NCI-H187 treated with DMSO at 0.1 percent for 48 hours (cell line): Measurements from ENCODE around the gene NVL.
"Not testable (repeated sequence)": the region's sequence is repeated elsewhere in the genome, so short reads cannot be mapped to it uniquely, and the experiment has no call there.

Experiments
- DNase-seq: peaks from one replicate; lab custom pipeline; 2025; lab: John Stamatoyannopoulos, UW

NVL gene

DNA sequence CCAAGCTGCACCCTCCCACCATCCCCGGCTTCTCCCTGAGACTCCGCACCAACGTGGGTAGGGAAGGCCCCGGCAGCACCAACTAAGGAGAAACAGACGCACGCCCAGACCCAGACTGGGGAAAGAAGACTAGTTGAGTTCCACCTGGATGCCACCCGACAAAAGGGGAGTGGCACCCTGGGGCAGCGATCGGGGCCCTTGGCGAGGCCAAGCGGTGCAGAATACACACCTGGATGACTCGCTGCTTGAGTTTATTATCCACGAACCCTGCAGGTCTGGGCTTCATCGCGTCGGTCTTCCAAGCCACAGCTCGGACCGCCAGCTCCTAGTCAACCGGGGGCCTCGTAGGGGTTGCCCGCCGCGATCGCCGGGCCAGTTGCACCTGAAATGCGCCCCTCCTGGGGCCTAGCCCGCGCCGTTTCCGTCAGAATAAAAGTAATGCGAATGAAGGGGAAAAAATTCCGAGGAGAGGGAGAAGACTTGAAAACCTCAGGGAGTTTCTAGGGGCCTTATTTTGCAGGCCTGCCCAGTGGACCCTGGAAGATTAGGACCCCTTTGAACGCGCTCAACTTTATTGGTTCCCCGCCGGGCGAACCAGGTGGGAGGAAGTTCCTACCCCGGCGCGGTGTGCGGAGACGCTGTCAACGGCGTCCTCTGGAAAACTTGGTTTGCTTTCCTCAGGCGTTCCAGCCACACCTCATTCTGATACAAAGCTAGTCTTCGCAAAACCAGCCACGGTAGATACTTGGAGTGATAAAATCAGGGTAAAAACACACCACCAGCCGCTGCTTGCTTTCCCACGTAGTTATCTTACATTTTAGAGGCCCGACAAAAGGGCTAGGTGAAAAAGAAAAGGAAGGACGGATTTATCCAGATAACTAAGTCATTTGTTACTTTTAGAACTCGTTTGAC is at the start of gene NVL:
TSS of gene NVL (minus strand) at position 331 of the 912 bp plus-strand sequence. CDS start at position 286, 45 bp downstream.
- peak; percentile 15 for DNase-seq

DNA sequence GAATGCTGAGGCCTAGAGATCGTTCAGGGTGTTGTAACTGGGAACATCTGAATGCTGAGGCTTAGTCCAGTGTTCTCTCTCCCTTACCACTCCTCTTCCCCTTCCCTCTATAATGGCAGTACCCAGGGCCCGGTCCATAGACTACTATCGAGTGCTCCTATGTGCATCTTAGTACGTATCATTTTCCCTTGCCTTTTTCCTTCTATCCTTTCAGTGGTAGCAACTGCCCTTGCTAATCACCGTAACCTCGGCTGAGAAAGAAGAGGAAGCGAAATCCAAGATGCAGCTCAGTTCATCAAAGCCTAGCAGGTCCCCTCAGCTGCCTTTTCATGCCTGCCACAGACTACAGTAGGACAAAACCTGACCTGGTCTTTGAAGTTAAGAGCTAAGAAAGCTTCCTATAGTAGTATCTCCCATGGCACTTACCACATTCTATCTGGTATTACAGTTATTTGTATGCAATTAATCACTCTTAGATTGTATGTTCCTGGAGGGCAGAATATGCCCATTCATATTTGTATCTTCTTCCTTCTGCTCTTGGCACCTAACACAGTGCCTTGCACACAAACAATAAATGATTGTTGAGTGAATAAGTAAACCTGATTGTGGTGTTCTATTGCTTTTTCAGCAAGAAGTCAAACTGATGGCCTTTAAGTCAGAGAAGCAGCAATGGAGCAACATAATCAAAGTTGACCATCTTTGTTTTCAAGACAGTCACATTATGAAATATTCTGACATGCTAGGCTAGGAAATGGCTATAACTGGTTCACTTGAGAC is 49.1 kb upstream of the NVL start:
- DNase-seq = no peak

DNA sequence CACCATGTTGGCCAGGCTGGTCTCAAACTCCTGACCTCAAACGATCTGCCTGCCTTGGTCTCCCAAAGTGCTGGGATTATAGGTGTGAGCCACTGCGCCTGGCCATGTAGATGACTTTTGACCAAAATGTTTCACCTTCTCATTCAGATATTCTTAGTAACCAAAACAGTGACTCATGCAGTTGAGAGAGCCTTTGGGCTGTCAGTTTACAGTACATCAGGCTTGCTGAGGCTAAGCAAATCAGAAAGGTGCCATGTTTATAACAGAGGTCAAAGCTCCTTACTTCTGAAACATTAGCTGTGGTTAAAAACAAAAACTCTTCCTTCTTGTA is 47.7 kb upstream of the NVL start:
- no peak for DNase-seq

DNA sequence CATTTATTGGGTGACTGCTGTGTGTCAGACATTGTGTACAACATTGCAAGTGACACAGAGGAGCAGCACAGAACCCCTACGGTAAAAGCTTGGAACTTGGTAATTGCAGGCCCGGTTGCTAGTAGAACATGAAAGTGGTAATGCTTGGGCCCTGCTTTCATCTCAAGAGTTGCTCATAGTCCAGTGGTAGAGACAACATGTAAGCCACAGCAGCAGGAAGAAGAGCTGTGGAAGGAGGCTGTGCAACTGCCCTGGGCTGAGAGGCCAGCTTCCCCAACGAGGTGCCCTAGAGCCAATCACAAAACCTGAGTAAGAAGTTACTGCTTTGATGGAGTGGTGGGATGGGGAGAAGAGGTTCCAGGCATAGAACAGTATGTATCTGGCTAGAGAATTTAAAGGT is 45.1 kb upstream of the NVL start:
- no peak for DNase-seq

DNA sequence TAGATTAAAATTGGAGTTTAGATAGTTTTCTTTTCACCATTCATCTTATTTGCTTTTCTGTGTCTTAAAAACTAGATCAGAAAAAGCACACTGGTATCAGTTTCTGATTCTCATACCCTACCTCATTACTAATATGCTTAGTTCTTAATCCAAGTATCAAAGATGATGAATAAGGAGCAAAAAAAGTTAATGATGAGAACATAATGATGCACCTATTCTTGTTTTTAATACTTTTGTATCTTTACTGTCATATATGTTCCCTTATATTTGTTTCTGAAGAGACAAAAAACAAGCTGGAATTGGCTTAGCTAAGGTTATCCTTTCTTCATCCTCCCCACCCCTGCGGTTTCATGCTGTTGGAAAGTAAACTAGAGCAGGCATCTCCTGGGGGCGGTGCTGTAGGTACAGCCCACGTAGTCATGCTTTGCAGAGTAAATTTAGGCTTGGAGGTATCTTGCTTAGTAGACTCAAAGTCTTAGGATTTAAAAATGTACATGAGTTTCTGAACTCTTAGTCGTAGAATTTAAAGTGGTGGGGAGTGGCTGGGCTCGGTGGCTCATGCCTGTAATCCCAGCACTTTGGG is 43.1 kb upstream of the NVL start:
- no peak for DNase-seq

DNA sequence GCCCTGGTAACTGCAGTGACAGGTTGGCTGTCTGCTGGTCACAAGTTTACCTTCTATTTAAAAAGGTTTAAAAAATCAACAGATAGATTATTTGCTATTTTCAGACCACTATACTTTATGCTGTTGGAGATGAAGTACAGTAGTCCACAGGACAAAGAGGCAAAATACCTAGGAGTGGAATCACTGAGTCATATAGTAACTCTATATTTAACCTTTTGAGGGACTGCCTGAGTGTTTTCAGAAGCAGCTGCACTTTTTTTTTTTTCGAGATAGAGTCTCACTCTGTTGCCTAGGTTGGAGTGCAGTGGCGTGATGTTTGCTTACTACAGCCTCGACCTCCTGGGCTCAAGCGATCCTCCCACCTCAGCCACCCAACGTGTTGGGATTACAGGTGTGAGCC is 38.4 kb upstream of the NVL start:
- no peak for DNase-seq

DNA sequence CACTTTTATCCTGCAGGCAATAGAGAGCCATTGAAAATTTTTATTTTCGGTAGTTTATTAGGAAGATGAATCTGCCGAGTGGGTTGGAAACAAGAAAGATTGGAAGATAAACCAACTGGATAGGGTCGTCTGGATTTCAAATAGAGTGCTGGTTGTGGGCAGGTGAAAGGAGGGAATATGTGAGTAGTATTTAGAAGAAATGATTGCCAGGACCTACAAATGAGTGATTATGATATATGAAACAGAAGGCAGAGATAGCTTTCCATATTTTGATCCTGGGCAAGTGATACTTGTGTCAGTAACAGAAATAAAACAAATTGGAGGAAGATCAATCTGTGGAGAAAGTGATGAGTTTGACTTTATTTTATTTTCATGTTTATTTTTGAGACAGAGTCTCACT is 29.2 kb upstream of the NVL start:
- no peak for DNase-seq

DNA sequence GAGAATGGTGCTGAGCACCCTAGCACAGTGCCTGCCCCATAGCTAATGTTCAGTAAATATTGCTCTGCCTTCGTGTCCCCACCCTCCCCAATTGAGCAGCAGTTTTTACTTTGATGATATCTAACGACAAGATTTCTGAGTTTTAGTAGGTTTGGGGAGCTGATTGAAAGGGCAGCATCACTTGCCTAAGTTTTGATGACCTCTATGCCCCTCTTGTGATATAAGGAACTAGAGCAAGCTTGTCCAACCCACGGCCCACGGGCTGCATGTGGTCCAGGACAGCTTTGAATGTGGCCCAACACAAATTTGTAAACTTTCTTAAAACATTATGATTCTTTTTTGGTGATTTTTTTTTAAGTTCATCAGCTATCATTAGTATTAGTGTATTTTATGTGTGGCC is 28.3 kb upstream of the NVL start:
- no peak for DNase-seq

DNA sequence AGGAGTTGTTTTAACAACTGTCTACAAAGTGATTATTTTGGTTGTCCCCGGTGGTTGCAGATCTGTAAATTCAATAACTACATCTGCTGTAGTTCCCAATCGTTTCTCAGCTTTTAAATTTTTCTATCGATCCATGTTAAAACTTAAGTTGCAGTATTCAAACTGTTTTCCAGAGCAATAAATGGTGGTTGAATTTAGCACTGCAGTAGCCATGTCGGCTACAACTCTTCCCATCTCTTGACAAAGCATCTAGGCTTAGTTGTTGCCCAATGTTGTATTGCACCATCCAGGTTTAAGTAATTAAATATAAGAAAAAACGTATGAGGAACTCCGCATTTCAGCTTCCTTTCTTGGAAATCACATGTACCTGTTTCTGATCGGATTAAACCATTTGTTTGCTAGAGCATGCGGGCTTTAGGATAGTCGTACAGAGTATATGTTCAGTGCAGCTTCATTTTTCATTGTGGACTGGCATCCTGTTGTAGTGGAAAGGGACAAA is 27.7 kb upstream of the NVL start:
- DNase-seq = no peak

DNA sequence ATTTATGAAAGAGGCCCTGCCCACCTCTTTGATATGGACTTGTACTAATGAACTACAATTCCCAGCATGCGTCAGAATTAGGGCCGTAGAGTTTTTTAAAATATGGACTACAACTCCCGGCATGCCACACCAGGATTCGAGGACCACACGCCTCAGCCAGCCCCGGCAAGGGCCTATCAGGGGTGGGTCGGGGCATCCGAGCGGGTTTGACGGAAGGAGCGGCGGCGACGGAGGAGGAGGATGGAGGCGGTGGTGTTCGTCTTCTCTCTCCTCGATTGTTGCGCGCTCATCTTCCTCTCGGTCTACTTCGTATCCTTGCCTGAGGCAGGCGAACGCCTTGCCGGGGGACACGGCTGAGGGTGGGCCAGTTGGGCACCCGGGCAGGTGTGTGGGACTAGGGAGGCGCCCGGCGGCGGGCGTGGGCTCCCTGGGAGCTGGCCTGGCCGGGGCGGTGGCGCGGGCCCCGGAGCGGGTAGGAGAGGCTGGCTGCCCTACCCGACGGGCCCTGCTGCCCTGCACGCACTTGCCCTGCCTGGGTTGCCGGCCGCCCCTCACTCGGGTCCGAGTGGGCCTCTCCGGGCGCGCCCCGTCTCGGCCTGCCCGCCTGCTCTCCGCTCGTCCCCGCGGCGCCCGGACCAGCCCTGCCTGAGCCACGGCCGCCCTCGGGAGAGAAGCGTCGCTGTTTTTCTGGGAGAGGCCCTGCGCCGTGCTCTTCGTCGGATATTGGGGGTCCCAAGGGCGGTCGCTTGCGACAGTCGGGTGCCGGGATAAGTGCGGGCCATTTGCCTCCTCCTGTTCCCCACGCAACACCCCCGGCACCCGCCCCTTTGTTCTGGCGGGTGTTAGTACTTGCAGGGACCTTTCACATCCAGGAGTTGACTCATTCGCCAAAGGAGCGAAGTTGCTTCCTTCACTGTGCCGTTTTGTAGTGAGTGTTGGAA is 27.0 kb upstream of the NVL start, which contains the start of gene CNIH4:
TSS of gene CNIH4 (plus strand) at position 195 of the 941 bp plus-strand sequence. CDS start at position 241, 46 bp downstream.
- peak; percentile 55 for DNase-seq

DNA sequence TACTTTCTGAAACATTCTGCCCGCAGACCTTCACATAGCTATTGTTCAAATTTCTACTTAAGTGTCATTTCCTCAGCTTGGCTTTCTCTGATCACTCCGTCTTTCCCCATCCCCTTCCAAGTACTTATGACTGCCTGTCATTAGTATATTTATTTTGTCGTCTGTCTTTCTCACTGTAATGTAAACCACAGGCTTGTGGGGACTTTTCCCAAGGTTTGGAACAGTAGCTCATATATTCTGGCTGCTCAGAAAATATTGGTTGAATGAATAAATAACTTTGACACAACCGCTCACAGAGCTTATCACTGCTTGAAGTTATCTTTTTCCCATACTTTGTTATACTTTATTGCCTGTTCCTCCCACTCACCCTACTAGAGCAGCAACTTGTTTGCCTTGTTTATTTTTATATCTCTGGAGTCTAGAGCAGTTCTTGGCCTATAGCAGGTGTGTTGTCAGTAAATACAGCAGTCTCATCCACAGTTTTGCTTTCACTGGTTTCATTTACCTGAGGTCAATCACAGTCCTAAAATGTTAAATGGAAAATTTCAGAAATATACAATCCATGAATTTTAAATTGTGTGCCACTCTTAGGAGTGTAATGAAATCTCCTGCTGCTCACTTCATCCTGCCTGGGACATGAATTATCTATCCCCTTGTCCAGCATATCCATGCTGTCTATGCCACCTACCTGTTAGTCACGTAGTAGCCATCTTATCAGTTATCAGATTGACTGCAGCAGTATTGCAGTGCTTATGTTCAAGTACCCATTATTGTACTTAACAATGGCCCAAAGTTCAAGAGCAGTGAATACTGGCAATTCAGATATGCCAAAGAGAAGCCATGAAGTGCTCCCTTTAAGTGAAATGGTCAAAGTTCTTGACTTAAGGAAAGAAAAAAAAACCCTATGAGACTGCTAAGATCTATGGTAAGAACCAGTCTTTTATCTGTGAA is 24.3 kb upstream of the NVL start:
- DNase-seq = no peak

DNA sequence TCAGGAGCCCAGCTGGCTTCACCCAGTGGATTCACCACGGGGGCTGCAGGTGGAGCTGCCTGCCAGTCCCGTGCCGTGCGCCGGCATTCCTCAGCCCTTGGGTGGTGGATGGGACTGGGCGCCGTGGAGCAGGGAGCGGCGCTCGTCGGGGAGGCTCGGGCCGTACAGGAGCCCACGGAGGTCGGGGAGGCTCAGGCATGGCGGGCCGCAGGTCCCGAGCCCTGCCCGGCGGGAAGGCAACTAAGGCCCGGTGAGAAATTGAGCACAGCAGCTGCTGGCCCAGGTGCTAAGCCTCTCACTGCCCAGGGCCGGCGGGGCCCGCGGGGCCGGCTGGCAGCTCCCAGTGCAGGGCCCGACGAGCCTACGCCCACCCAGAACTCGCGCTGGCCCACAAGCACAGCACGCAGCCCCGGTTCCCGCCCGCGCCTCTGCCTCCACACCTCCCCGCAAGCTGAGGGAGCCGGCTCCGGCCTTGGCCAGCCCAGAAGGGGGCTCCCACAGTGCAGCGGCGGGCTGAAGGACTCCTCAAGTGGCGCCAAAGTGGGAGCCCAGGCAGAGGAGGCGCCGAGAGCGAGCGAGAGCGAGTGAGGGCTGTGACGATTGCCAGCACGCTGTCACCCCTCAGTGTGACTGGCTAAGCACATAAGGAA is 22.6 kb upstream of the NVL start:
- not testable (repeated sequence) for DNase-seq

DNA sequence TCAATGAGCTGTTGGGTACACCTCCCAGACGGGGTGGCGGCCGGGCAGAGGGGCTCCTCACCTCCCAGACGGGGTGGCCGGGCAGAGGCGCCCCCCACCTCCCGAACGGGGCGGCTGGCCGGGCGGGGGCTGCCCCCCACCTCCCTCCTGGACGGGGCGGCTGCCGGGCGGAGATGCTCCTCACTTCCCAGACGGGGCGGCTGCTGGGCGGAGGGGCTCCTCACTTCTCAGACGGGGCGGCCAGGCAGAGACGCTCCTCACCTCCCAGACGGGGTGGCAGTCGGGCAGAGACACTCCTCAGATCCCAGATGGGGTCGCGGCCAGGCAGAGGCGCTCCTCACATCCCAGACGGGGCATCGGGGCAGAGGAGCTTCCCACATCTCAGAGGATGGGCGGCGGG is 19.7 kb upstream of the NVL start:
- DNase-seq = not testable (repeated sequence)

DNA sequence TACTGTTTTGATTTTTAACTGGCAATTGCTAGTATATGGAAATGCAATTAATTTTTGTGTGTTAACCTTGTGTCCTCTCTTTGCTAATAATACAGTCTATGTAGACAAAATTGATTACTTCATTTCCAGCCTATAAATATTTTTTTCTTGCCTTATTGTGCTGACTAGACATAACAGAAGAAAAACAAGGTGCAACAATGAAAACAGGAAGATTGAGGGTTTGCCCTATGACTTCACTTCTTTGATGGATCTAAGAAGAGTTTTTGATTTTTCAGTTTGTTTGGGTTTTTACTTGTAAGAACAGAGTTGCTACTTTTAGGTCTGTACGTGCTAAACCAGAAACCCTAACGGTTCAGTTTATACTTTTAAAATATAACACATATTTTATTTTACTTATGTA is 18.2 kb upstream of the NVL start:
- no peak for DNase-seq

DNA sequence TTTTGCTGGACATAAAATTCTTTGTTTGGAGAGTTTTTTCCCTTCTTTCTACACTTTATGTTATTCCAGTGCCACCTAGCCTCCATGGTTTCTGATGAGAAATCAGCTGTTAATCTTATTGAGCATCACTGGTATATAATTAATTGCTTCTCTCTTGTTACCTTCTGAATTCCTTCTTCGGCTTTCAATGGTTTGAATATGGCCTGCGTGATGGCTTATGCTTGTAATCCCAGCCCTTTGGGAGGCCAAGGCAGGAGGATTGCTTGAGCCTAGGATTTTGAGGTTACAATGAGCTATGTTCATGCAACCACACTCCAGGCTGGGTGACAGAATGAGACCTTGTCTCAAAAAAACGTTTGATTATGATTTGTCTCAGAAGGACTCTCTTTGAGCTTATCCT is 13.7 kb upstream of the NVL start:
- DNase-seq = no peak

DNA sequence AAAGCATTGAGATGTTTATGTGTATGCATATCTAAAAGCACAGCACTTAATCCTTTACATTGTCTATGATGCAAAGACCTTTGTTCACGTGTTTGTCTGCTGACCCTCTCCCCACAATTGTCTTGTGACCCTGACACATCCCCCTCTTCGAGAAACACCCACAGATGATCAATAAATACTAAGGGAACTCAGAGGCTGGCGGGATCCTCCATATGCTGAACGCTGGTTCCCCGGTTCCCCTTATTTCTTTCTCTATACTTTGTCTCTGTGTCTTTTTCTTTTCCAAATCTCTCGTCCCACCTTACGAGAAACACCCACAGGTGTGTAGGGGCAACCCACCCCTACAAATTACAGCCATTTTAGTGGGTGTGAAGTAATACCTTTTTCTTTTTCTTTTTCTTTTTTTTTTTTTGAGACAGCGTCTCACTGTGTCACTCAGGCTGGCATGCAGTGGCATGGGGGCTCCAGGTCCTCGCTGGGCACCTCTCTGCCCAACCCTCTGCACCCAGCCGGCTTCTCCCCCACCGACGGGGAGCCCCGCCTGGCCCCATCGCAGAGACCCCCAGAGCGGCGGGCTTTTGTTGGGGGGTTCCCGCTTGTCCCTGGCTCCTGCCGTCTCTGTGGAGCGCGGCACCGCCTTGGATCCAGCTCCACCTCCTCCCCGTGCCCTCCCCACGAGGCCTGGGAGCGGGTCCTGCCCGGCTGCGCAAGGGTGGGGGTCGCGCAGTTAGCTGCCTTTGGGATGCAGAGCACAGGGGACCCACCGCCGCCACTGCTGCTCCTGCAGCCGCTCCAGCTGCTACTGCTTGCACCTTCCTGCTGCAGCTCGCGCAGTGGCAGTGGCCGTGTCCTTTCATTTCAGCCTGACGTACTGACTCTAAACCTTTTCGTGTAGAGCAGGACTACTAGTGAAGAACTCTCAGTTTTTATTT is 10.7 kb upstream of the NVL start:
- DNase-seq = not testable (repeated sequence)

DNA sequence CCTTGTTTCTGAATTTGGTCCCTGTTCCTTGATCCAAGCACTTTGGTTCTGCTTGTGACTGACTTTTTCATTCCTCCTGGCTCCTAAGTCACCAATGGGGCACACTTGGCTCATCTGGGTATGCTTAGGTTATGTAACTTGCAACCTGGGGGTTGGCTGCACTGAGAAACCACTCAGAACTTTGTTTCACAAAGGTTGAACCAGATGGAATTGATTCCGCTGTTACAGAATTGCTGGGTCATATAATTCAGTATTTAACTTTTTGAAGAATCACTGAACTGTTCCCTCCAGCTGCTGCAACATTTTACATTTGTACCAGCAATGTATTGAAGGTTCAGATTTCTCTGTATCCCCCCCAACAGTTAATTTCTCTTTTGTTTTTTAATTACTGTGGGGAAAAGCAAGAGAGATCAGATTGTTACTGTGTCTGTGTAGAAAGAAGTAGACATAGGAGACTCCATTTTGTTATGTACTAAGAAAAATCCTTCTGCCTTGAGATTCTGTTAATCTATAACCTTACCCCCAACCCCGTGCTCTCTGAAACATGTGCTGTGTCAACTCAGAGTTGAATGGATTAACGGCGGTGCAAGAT is 9.6 kb upstream of the NVL start:
- no peak for DNase-seq

DNA sequence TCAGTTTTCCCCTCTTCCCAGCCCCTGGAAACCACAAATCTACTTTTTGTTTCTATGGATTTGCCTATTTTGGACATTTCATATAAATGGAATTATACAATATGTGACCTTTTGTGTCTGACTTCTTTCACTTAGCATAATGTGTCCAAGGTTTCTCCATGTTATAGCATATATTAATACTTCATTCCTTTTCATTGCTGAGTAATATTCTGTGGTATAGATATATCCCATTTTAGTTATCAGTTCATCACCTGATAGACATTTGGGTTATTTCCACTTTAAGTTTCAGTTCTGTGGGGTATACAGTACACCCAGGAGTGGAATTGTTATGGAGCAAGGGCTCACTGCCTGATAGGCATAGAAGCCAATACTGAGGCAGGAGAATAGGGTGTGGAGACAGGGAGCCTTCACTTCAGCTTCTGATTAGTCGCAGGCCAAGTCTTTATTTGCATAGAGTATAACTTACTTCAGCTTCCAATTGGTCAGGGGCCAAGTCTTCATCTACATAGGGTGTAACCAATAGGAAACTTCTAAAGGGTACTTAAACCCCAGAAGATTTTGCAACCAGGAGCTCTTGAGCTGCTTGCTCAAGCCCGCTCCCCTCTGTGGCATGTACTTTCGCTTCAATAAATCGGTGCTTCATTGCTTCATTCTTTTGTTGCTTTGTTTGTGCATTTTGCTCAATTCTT is 8.3 kb upstream of the NVL start:
- no peak for DNase-seq
